ENCODE measurements around the gene COPS7B. TPM values are rescaled to one million over a fixed set of nuclear protein-coding genes. Genes with fewer than 3 reads are reported as not detected.
"Not testable (repeated sequence)": the region's sequence is repeated elsewhere in the genome, so short reads cannot be mapped to it uniquely, and the experiment has no call there.

The COPS7B gene
- total RNA-seq, 2 experiments from 2014 or later = 27.6 to 29.9 TPM

GRCh38 chr2:231745303-231746038 is 40.8 kb upstream of the COPS7B start:
- POLR2A ChIA-PET = no interaction called here

GRCh38 chr2:231748153-231748896 is 37.9 kb upstream of the COPS7B start:
- H3K4me3 Mint-ChIP-seq; intact Hi-C loops (cut with DNase I, micrococcal nuclease); POLR2A ChIA-PET; H3K9me3 Mint-ChIP-seq; H3K4me1 Mint-ChIP-seq (ENCODE audit: low read depth); H3K27me3 Mint-ChIP-seq; DNase-seq; H3K4me3 ChIP-seq (ENCODE audit: low read length); H3K27ac ChIP-seq (ENCODE audit: low read depth in 1 of 2, low read length in 2 of 2); H3K36me3 Mint-ChIP-seq (ENCODE audit: low read depth); H3K9me3 ChIP-seq (ENCODE audit: control insufficient read depth in 1 of 2, insufficient read depth in 1 of 2, low read length in 2 of 2); H3K4me1 ChIP-seq (ENCODE audit: insufficient read depth, low read length); H3K36me3 ChIP-seq (ENCODE audit: insufficient read depth, low read length); H3K27me3 ChIP-seq (ENCODE audit: control insufficient read depth in 1 of 2, insufficient read depth in 2 of 2, low read length in 2 of 2); H3K27ac Mint-ChIP-seq; ATAC-seq (ENCODE audit: poor library complexity): not testable (repeated sequence)
- CTCF ChIA-PET = interaction anchor here (1.3 kb wide), 1 partner anchor 34 kb away, joined by 3 read pairs; no protein-coding TSS in a partner anchor

More at GRCh38 chr2:231745303-231746038, 40.8 kb upstream of the COPS7B start:
- intact Hi-C loops (cut with DNase I, micrococcal nuclease) = no loop called here
- Mint-ChIP-seq H3K27me3 (no peaks in the 10 kb centered on the region), H3K4me1 (ENCODE audit: low read depth) (no peaks in the 10 kb centered on the region), H3K4me3 (no peak overlapping the region), H3K36me3 (ENCODE audit: low read depth) (no peaks in the 10 kb centered on the region), H3K27ac (no peak overlapping the region), H3K9me3 (no peaks in the 10 kb centered on the region)
- CTCF ChIA-PET = interaction anchor here (1.5 kb wide), 1 partner anchor 31 kb away, joined by 3 read pairs; no protein-coding TSS in a partner anchor
- H3K4me1 ChIP-seq (ENCODE audit: insufficient read depth, low read length) = no peaks in the 10 kb centered on the region
- no peak overlapping the region for H3K27ac ChIP-seq (ENCODE audit: low read depth in 1 of 2, low read length in 2 of 2)
- no peak for ATAC-seq (ENCODE audit: poor library complexity)
- no peaks in the 10 kb centered on the region for H3K9me3 ChIP-seq (ENCODE audit: control insufficient read depth in 1 of 2, insufficient read depth in 1 of 2, low read length in 2 of 2)
- H3K36me3 ChIP-seq (ENCODE audit: insufficient read depth, low read length) = no peaks in the 10 kb centered on the region
- no peak overlapping the region for H3K4me3 ChIP-seq (ENCODE audit: low read length)
- DNase-seq = no peak
- TF ChIP-seq, protein P1, sequence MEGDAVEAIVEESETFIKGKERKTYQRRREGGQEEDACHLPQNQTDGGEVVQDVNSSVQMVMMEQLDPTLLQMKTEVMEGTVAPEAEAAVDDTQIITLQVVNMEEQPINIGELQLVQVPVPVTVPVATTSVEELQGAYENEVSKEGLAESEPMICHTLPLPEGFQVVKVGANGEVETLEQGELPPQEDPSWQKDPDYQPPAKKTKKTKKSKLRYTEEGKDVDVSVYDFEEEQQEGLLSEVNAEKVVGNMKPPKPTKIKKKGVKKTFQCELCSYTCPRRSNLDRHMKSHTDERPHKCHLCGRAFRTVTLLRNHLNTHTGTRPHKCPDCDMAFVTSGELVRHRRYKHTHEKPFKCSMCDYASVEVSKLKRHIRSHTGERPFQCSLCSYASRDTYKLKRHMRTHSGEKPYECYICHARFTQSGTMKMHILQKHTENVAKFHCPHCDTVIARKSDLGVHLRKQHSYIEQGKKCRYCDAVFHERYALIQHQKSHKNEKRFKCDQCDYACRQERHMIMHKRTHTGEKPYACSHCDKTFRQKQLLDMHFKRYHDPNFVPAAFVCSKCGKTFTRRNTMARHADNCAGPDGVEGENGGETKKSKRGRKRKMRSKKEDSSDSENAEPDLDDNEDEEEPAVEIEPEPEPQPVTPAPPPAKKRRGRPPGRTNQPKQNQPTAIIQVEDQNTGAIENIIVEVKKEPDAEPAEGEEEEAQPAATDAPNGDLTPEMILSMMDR (IDR thresholded peaks at IDR 0.05) = no peak
- no peaks in the 10 kb centered on the region for H3K27me3 ChIP-seq (ENCODE audit: control insufficient read depth in 1 of 2, insufficient read depth in 2 of 2, low read length in 2 of 2)

- H3K4me3 Mint-ChIP-seq; H3K36me3 ChIP-seq (ENCODE audit: insufficient read depth, low read length); H3K27ac Mint-ChIP-seq; H3K36me3 Mint-ChIP-seq (ENCODE audit: low read depth); H3K9me3 ChIP-seq (ENCODE audit: control insufficient read depth in 1 of 2, insufficient read depth in 1 of 2, low read length in 2 of 2); H3K27me3 ChIP-seq (ENCODE audit: control insufficient read depth in 1 of 2, insufficient read depth in 2 of 2, low read length in 2 of 2); H3K4me1 ChIP-seq (ENCODE audit: insufficient read depth, low read length); H3K27ac ChIP-seq (ENCODE audit: low read depth in 1 of 2, low read length in 2 of 2); H3K4me3 ChIP-seq (ENCODE audit: low read length); DNase-seq; POLR2A ChIA-PET; H3K27me3 Mint-ChIP-seq; H3K4me1 Mint-ChIP-seq (ENCODE audit: low read depth); intact Hi-C loops (cut with DNase I, micrococcal nuclease); ATAC-seq (ENCODE audit: poor library complexity); H3K9me3 Mint-ChIP-seq: not testable (repeated sequence)
- CTCF ChIA-PET = interaction anchor here (1.3 kb wide), 1 partner anchor 35 kb away, joined by 3 read pairs; no protein-coding TSS in a partner anchor
Observed at GRCh38 chr2:231749016-231749415, 37.2 kb upstream of the COPS7B start.
